ENCODE measurements around the gene PACSIN1.

The PACSIN1 gene

GRCh38 chr6:34534146-34534545, 68.3 kb downstream of the PACSIN1 start (continued):
- TF ChIP-seq, protein P1, sequence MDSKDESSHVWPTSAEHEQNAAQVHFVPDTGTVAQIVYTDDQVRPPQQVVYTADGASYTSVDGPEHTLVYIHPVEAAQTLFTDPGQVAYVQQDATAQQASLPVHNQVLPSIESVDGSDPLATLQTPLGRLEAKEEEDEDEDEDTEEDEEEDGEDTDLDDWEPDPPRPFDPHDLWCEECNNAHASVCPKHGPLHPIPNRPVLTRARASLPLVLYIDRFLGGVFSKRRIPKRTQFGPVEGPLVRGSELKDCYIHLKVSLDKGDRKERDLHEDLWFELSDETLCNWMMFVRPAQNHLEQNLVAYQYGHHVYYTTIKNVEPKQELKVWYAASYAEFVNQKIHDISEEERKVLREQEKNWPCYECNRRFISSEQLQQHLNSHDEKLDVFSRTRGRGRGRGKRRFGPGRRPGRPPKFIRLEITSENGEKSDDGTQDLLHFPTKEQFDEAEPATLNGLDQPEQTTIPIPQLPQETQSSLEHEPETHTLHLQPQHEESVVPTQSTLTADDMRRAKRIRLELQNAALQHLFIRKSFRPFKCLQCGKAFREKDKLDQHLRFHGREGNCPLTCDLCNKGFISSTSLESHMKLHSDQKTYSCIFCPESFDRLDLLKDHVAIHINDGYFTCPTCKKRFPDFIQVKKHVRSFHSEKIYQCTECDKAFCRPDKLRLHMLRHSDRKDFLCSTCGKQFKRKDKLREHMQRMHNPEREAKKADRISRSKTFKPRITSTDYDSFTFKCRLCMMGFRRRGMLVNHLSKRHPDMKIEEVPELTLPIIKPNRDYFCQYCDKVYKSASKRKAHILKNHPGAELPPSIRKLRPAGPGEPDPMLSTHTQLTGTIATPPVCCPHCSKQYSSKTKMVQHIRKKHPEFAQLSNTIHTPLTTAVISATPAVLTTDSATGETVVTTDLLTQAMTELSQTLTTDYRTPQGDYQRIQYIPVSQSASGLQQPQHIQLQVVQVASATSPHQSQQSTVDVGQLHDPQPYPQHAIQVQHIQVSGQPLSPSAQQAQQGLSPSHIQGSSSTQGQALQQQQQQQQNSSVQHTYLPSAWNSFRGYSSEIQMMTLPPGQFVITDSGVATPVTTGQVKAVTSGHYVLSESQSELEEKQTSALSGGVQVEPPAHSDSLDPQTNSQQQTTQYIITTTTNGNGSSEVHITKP (tag by site-specific recombination; IDR thresholded peaks at IDR 0.05): no peak
- TF ChIP-seq IKZF3 (tag by site-specific recombination; IDR thresholded peaks at IDR 0.05) (no peak), ZNF645 (tag by site-specific recombination; IDR thresholded peaks at IDR 0.05) (no peak), ZNF792 (tag by site-specific recombination; IDR thresholded peaks at IDR 0.05) (no peak)
- TF ChIP-seq, protein P2, sequence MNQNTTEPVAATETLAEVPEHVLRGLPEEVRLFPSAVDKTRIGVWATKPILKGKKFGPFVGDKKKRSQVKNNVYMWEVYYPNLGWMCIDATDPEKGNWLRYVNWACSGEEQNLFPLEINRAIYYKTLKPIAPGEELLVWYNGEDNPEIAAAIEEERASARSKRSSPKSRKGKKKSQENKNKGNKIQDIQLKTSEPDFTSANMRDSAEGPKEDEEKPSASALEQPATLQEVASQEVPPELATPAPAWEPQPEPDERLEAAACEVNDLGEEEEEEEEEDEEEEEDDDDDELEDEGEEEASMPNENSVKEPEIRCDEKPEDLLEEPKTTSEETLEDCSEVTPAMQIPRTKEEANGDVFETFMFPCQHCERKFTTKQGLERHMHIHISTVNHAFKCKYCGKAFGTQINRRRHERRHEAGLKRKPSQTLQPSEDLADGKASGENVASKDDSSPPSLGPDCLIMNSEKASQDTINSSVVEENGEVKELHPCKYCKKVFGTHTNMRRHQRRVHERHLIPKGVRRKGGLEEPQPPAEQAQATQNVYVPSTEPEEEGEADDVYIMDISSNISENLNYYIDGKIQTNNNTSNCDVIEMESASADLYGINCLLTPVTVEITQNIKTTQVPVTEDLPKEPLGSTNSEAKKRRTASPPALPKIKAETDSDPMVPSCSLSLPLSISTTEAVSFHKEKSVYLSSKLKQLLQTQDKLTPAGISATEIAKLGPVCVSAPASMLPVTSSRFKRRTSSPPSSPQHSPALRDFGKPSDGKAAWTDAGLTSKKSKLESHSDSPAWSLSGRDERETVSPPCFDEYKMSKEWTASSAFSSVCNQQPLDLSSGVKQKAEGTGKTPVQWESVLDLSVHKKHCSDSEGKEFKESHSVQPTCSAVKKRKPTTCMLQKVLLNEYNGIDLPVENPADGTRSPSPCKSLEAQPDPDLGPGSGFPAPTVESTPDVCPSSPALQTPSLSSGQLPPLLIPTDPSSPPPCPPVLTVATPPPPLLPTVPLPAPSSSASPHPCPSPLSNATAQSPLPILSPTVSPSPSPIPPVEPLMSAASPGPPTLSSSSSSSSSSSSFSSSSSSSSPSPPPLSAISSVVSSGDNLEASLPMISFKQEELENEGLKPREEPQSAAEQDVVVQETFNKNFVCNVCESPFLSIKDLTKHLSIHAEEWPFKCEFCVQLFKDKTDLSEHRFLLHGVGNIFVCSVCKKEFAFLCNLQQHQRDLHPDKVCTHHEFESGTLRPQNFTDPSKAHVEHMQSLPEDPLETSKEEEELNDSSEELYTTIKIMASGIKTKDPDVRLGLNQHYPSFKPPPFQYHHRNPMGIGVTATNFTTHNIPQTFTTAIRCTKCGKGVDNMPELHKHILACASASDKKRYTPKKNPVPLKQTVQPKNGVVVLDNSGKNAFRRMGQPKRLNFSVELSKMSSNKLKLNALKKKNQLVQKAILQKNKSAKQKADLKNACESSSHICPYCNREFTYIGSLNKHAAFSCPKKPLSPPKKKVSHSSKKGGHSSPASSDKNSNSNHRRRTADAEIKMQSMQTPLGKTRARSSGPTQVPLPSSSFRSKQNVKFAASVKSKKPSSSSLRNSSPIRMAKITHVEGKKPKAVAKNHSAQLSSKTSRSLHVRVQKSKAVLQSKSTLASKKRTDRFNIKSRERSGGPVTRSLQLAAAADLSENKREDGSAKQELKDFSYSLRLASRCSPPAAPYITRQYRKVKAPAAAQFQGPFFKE (tag by site-specific recombination; IDR thresholded peaks at IDR 0.05; ENCODE audit: borderline replicate concordance): no peak

- CTCF ChIA-PET: interaction anchor here (0.7 kb wide), 2 partner anchors 48 to 74 kb away, joined by 3 read pairs; no protein-coding TSS in a partner anchor
- Histone ChIP-seq H3K36me3 (ENCODE audit: control insufficient read depth in 2 of 2, insufficient read depth in 1 of 2, low read length in 2 of 2) (no peaks in the 10 kb centered on the region), H3K9me3 (ENCODE audit: control insufficient read depth, insufficient read depth, low read depth, low read length) (no peaks in the 10 kb centered on the region), H3K4me1 (ENCODE audit: control insufficient read depth, insufficient read depth, low read length) (no peaks in the 10 kb centered on the region), H3K27ac (ENCODE audit: extremely low read depth, low read depth, low read length) (no peak overlapping the region), H3K4me3 (ENCODE audit: low read depth, low read length) (no peak overlapping the region)
- TF ChIP-seq ZNF777 (tag by site-specific recombination; IDR thresholded peaks at IDR 0.05; ENCODE audit: borderline replicate concordance): no peak
- TF ChIP-seq SETDB1 (IDR thresholded peaks at IDR 0.05; ENCODE audit: insufficient read length, low read length): no peak
- TF ChIP-seq ZNF138 (tag by site-specific recombination; IDR thresholded peaks at IDR 0.05; ENCODE audit: borderline replicate concordance): no peak
- no peak for TF ChIP-seq ZNF2 (tag by site-specific recombination; IDR thresholded peaks at IDR 0.05)
- no peak for TF ChIP-seq KLF10 (tag by site-specific recombination; IDR thresholded peaks at IDR 0.05)
- no peak for TF ChIP-seq ZNF311 (tag by site-specific recombination; IDR thresholded peaks at IDR 0.05; ENCODE audit: borderline replicate concordance)
- TF ChIP-seq ZNF404 (tag by site-specific recombination; IDR thresholded peaks at IDR 0.05): no peak
- no peak for TF ChIP-seq ZNF639 (tag by site-specific recombination; IDR thresholded peaks at IDR 0.05)
- POLR2A ChIA-PET: no interaction called here
Observed at GRCh38 chr6:34534656-34535055, 68.8 kb downstream of the PACSIN1 start.

Data from HEK293 (cell line).